GM21717 (cell line): ENCODE results near the gene IGFBPL1.
"Not testable (repeated sequence)": the region's sequence is repeated elsewhere in the genome, so short reads cannot be mapped to it uniquely, and the experiment has no call there.

ENCODE experiments used
- ATAC-seq: cut with Tn5 transposase; IDR thresholded peaks from one replicate; pipeline ENCODE4 v1.9.1; 2021; ENCODE audit warnings: mild to moderate bottlenecking, moderate library complexity; ENCODE audit not compliant: unreplicated experiment

The IGFBPL1 gene

DNA sequence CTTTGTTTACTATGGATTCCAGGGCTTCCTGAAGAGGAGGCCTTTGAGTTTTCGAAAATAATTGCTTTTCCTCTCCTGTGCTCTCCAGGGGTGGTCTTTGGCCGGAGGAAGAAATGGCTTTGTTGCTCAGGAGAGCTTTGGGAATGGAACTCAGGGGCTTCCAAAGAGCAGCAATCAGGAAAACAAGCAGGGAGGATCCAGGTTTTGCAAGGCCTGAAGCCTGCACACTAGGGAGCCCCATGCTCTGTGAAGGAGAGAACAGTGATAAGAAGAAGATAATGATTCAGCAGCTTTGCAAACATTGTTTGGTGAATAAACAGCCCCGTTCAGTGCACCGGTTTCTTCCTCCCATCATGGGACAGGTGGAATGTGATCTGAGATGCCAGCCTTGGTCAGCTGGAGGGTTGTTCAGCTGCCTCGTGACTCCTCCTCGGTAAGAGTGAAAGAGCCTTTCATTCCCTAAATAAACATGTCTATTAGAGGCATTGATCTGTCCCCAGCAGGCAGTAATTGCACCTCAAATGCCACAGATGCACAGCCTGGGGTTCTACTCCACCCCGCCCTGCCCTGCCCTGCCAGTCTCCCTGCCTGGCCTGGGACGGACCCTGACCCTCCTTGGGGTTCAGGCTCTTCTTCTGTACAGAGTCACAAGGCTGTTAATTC, 43.3 kb downstream of the IGFBPL1 start:
- no peak for ATAC-seq

DNA sequence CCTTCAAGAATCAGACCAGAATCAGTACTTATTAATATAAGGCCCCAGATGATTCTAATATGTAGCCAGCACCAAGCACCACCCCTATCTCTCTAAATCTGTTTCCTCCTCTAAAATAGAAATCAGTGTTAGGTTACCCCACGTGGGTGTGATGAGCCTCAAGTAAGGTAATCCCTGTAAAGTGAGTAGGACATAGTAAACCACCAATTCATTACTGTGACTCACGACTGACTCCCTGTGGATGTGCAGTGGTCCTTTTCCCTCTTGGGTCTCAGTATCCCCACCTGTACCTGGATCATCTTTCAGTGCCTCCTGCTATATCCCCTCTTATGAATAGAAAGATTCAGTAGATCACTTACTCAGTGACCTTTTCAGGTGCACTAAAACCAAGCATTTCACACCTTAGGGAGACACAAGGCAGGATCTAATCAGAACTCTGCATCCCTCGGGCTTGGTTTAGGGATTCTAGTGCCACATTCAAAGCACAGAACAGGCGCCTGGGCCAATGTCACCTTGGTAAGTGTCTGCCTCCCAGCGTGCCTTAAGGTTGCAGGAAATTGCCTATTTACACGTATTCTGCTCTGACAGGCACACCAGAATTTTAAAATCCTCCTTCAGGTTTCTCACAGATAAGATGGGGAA, 43.9 kb downstream of the IGFBPL1 start:
- ATAC-seq = no peak

DNA sequence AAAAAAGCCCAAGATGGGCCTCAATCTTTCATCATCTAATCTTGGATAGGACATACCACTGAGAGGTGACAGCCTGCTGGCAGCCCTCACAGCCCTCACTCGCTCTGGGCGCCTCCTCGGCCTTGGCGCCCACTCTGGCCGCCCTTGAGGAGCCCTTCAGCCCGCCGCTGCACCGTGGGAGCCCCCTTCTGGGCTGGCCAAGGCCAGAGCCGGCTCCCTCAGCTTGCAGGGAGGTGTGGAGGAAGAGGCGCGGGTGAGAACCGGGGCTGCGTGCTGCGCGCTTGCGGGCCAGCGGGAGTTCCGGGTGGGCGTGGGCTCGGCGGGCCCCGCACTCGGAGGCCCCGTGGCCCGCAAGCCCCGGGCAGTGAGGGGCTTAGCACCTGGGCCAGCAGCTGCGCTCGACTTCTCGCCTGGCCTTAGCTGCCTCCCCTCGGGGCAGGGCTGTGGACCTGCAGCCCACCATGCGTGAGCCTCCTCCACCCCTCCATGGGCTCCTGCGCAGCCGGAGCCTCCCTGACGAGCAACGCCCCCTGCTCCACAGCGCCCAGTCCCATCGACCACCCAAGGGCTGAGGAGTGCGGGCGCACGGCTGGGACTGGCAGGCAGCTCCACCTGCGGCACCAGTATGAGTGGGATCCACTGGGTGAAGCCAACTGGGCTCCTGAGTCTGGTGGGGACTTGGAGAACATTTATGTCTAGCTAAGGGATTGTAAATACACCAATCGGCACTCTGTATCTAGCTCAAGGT, 46.7 kb downstream of the IGFBPL1 start:
- ATAC-seq = not testable (repeated sequence)

DNA sequence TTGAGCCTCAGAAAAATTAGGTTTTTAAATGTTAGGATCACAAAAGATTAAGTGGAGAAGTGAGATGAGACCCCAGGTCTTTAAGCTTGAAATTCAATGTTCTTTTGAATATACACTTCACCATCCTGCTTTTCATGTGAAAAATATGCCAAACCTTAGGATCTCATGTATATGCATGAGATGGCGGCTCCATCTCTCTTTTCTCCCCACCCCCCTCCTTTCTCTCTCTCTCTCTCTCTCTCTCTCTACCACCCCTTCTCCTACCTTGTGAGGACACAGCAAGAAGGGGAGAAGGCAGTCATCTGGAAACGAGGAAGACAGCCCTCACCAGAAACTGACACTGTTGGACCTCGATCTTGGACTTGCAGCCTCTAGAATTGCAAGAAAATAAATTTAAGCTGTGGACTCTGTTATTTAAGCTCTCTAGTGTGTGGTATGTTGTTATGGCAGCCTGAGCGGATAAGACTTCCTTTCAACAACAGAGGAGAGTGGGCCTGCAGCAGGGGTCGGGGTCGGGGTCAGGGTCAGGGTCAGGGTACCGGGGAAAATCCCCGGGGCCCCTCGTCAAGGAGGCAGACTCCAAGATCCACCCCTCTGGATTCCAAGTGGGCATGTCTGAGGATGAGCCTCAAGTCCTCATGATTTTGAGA, 48.1 kb downstream of the IGFBPL1 start:
- no peak for ATAC-seq

DNA sequence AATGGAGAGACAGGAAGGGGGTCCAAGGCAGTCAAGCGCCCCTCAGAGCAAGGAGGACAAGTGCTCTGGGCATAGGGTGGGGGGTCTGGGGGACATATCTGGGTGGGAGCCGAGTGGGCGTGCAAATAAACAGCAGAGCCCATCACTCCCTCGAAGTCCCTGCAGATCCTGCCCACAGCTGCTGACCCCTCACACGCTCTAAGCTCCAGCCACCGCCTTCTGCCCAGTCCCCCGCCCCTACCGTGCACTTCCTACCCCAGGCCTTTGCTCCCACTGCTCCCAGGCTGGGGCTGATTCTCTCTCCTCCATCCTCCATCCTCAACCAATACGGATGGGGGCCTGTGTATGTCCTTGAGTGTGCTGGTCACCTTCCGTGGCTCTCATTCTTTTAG, 48.7 kb downstream of the IGFBPL1 start:
- ATAC-seq = no peak

DNA sequence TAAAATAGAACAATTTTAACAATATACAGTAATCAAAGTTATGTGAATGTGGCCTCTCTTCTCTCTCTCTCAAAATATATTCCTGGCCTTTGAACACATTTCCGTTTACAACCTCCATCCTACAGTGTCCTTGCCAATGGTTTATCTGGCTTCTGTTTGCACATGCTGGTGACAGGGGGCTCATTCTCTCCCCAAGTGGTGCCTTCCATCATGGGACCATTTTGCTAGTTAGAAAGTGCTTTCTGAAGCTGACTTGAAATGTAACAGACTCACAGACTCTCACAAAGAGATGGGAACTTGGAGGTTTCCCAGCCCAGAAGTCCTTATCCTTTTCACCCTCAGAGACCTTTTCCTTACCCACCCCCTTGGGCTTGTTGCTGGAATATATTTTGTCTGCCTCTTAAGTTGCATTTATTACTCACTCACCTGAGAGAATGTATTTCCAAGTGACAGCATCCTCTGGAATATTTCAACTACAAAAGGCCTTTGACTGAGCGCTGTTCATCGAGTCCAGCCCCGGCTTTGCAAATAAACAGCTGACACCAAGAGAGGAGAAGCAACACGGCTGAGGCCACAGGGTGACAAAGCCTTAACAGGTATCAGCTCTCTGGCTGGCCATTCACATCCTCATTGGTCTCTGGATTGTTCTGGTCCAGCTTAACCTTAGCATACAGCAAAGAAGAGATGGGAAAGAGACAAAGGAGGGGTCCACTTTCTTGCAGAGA, 49.2 kb downstream of the IGFBPL1 start:
- ATAC-seq = no peak

DNA sequence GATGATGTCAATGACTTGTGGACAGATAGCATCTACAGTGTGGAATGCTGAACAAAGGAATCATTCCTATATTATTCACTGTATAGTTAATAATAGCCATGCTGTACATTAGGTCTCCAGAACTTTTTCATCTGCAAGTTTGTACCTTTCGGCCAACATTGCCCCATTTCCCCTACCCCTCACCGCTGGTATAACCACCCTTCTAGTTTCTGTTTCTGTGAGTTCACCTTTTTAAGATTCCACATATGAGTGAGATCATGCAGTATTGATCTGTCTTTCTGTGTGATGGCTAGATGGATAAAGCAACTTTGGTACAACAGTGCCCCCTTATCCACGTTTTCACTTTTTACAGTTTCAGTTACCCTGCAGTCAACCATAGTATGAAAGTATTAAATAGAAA, 50.6 kb downstream of the IGFBPL1 start:
- ATAC-seq = no peak

DNA sequence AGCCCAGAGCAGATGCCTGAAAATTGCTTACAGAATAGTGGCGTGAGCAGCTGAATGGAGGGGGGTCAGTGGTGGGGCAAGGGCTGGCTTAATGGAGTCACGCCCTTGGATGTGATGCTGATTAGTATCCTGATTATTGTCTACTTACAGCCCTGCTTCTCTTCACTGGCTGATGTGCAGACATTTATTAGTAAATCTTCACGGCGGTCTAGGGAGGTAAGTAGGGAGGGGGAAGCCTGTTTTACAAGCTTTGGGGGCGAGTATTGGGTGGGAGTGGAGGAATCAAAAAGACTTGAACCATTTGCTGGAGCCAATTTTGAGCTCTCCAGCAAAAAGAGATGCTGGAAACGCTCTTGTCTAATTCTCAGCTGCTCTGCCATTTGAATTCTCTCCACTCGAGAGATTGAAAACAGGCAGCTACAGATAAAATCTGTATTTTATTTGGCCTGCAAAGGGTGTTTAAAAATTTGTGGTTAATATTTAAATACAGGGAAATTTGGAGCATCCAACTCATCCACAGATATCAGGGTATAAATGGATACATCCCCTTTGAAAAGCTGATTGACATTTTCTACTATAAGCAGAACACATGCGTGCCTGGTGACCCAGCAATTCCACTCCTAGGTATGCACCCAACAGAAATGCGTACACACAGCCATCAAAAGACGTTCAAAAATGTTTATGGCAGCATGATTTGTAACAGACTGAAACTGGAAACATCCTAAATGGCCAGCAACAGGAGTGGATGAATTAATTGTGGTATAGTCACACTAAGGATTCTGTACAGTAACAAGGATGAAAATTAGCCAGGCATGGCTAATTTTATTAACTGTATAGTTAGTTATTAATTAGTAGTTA, 51.3 kb downstream of the IGFBPL1 start:
- no peak for ATAC-seq

DNA sequence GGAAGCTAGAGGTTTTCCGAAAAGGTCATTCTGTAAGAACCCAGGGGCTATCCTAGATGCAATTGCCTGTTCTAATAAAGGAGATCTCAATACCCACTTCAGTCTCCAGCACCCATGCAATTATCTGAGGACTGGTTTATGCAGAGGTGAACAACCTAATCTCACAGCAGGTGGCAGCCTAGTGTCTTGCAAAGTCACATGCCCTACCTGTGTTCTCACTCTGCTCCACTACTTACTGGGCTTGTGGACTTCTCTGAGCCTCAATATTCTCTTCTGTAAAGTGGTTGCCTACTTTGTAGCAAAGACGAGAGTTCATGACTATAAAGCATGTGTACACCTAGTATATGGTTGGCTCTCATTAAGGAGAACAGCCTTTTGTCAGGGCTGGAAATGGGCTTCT, 52.8 kb downstream of the IGFBPL1 start:
- no peak for ATAC-seq

DNA sequence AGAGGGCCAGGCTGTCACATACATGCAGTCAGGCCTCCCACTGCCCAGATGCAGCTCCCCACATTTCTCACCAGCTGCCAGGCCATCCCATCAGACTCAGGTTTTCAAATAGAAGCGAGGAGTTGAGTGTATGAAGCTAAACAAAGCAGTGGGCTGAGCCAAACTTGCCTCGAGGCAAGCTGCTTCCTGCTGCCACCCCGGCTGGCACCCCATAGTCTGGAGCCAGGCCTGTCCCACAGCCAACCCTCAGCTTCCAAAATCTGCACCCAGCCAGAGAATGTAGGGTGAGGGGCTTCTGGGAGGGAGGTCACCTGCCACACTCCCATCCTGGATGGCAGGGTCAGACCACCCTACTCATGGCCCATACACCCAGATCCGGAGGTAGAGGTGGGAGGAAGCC, 54.1 kb downstream of the IGFBPL1 start:
- ATAC-seq = no peak

DNA sequence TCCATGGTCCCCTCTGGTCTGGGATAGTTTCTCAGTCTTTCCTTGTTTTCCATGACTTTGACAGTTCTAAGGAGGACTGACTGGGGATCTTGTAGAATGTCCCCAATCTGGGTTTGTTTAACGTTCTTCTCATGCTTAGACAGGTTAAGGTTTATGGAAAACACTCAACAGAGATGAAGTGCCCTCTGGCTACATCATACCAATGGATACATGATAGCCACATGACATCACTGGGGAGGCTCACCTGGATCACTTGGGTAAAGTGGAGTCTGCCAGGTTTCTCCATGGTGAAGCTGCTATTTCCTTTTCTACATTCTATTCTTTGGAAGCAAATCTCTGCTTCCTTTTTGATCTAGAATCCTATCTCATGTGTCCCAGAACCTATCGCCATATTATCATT, 55.5 kb downstream of the IGFBPL1 start:
- ATAC-seq = no peak

DNA sequence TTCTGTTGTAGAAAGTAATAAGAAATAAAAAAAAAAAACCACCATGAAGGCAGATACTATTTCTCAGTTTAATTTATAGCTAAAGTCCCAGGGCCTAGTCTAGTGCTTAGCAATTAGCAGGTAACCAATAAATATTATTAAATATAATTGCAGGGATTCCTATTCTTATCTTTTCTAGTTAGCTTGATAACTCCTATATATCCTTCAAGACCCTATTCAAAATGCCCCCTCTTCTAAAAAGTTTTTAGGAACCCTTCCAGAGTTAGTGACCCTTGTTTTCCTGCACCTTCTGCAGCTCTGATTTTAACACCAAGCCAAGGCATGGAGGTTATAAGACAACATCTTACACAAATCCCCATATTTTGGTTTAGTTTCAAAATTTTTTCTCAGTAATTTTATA, 56.4 kb downstream of the IGFBPL1 start:
- ATAC-seq = no peak

DNA sequence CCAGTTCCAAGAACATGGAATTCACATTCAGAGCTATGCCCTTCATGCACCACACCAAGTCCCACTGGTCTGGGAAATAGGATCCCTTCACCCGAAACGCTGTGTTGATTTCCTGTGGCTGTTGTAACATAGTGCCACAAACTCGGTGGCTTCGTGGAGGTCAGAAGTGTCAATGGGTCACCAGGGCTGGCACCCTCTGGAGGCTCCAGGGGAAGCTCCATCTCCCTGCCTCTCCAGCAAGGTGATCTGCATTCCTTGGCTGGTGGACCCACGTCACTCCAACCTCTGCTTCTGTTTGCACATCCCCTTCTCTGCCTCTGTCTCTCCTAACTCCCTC, 60.7 kb downstream of the IGFBPL1 start:
- no peak for ATAC-seq

DNA sequence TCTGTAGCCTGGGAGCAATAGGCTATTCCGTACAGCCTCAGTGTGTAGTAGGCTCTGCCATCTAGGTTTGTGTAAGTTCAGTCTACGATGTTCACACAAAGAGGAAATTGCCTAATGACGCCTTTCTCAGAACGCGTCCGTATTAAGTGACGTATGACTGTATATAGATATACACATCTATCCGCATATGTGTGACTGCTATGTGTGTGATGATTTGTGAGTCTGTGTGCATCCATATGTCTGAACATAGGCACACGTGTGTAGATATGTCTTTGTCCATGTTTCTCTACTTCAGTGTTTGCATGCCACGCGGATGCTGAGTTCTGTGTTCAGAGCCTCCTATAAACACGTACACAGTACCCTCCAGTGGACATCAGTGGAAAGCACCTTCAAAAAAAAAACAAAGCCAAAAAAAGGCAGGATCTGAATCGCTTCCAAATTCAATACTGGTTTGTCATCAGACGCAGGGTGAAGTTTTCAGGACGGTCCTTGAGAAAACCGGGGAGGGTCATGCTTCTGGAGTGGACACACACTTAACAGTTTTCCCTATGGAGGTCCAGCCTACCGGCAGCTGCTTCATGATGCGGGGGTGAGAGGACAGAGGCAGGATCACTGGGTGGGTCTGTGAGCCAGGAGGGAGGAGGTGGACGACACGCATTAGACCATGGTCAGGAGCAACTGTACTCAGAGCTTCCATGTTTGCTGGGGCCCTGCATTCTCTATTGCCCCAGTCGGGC, 61.2 kb downstream of the IGFBPL1 start:
- ATAC-seq = peak; percentile 70

DNA sequence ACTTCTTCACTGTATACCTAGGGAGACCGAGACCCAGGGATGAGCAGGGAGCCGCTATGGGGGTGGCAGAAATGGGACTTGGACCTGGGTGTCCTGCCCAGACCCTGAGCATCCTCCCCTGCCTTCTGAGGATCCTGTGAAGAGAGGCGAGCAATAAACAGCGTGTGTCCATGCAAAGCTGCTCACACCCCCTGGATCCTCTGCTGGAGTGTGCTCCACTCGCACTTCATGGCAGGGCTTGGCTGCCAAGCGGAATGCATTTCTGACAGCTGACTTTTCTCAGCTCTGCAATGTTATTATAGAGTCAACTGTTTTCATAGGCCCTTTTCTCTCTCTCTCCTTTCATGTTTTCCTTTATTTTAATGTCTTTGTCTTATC, 62.8 kb downstream of the IGFBPL1 start:
- no peak for ATAC-seq

DNA sequence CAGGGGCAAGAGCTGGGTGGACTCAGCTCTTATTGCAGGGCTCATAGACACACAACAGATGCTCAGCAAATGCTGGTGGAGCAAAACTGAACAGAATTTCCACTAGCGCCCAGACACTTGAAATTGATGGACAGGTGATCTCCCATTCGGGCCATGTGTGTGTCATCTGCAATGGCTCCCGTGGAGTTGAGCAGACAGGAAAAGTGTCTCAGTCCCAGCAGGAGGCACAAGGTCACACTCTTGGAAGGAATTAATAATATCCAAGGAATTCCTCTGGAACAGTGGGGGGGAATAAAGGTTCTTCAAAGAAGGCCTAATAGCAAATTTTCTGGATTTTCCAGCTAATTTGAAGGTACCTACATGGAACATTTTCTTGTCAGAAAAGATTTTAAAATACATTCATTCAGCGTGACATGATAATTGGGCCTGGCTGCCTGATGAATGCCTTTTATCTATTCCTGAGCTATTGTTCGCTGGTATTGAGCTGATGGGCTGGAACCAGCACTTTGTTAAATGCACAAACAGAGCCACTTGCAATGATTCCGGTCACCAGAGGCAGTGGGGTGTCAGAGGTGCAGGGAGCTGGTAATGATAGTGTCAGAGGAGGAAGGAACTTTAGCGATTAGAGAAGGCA, 63.3 kb downstream of the IGFBPL1 start:
- ATAC-seq = no peak

DNA sequence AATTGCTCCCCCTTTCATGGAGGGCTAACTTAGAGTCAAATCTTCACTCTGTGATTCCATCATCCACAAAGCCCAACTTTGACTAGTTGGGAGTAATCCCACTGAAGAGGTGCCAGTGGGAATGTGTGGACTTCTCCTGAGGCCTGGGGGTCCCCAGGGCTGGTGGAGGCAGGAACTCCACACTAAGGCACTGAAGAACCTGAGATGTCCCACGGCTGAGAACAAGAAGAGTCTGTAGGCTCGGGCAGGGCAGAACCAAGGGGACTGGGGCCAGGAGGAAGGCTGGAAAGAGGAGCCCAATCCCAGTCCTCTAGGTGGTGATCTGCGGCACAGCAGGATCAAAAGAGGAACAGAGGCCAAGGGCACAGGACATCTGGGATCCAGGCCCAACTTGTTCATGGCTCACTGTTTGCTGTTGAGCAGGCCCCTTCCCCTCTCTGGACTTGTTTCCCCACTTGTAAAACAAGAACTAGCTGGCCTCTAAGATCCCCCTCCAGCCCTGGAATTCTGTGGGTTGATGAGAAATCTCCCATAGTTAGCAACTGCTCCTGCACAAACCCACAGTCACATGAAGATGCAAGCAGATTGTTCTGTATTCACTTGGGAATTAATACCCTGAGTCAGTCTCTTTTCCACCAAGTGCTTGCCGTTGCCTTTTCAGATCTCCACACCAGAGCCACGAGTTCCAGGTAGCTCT, 64.4 kb downstream of the IGFBPL1 start:
- no peak for ATAC-seq

DNA sequence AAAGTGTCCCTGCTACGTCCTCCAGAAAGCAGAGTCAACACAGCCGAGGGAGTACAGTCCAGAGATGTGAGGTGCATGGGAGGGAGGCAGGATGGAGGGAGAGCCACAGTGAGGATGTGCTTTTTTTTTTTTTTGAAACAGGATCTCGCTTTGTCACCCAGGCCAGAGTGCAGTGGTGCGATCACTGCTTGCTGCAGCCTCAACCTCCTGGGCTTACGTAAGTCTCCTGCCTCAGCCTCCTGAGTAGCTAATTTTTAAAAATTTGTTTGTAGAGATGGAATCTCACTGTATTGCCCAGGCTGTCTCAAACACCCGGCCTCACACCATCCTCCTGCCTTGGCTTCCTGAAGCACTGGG, 65.0 kb downstream of the IGFBPL1 start:
- ATAC-seq = no peak
